Left renal pelvis (tissue), 4 donors: ENCODE results near the gene ASTN2. TPM values are rescaled to one million over a fixed set of nuclear protein-coding genes. Genes with fewer than 3 reads are reported as not detected.

ENCODE experiments used
- DNase-seq, 4 donors: peaks; one replicate each; pipeline ENCODE4 v3.0.0-alpha.2; 2013; ENCODE audit warnings: low read depth in 4 of 4, low spot score in 3 of 4
- polyA plus RNA-seq, 4 donors: library from polyadenylated mRNA; unstranded; fragments of 120-200 nt; gene quantifications; one replicate each; pipeline ENCODE4 v1.2.1, GENCODE V29; 2013; ENCODE audit not compliant: insufficient read length in 4 of 4

ASTN2 gene
- polyA plus RNA-seq, 4 donors: 14.0 to 22.6 (median 16.4) TPM

- DNase-seq: peak in 2 of 4 donors; percentile 5 to 8
Measured at GRCh38 chr9:116791326-116791725, 623.5 kb downstream of the ASTN2 start.

- DNase-seq: no peak
Measured at GRCh38 chr9:116789081-116789480, 625.8 kb downstream of the ASTN2 start.

DNA sequence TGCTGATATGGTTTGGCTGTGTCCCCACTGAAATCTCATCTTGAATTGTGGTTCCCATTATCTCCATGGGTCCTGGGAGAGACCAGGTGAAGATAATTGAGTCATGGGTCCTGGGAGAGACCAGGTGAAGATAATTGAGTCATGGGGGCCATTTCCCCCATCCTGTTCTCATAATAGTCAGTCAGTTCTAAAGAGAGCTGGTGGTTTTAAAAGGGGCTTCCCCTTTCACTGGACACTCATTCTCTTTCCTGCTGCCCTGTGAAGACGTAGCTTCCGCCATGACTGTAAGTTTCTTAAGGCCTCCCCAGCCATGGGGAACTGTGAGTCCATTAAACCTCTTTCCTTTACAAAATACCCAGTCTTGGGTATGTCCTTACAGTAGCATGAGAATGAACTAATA is 628.1 kb downstream of the ASTN2 start:
- DNase-seq: no peak

- DNase-seq: no peak
Measured at GRCh38 chr9:116777116-116777515, 637.7 kb downstream of the ASTN2 start.

DNA sequence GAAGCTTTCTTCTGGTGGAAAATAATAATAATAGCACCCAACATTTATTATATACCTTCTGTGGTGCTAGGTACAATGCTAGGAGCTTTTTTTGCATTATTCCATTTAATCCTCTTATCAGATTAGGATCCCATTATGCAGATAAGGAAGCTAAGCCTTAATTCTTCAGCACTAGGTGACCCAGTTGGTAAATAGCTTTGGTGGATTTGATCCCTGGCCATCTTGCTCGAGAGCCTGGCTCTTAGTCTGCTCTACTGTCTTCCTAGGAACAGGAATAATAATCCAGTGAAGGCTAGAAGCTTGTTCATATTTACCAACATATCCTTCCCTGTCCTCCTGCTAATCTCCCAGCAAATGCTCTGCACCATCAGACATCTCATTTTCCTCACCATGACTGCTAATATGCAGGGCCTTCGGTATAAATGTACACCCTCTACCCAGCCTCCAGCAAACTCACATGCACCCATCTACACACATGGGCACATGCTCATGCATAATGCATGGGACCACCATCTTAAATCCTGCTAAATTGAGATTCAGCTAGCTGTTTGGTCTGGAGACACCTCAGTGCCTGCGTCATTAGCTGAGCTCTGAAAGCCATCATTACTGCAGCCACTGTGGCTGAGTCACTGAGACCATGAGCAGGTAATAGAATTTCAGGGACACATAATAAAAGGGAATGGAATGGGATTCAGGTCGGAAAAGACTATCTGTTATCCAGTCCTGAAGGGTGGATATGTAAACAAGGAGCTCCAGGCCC is 640.3 kb downstream of the ASTN2 start:
- no peak for DNase-seq

- DNase-seq: no peak
Measured at GRCh38 chr9:116767219-116767618, 647.6 kb downstream of the ASTN2 start.

GRCh38 chr9:116765011-116765410 is 649.8 kb downstream of the ASTN2 start:
- DNase-seq: no peak

DNA sequence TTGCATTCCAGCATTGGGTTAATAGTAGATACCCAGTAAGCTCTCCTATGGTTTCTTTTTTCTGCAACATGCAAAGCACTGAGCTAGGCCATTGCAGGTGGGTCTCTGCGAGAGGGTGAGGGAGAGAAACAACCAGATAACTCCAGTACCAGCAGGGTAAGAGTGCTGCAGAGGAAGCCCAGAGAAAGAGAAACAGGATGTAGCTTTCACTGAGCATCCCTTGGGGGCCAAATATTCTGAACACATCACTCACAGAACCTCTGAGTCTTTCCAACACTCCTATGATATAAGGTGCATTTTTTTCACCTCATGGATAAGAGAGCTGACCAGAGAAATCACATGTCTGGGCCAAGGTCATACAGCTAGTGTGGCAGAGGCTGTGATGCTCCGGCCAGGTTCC is 651.1 kb downstream of the ASTN2 start:
- DNase-seq: no peak

DNA sequence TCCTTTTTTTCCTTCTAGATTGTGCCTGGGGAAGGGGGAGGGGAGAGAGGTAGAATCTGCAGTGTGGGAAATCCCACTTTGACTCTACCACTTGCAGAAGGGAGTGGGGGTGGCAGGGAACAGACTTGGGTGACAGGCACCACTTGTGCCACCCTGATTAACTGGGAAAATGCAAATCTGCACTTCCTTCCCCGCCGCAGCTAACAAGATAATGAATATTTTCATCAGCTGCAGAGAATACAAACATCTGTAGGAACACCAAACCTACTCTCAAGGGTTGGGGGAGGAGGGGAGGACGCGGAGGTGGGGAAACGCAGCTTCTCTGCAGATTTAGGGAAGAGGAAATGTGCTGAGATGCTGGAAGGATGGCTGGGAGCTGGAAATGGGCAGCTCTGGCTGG is 654.2 kb downstream of the ASTN2 start:
- no peak for DNase-seq

DNA sequence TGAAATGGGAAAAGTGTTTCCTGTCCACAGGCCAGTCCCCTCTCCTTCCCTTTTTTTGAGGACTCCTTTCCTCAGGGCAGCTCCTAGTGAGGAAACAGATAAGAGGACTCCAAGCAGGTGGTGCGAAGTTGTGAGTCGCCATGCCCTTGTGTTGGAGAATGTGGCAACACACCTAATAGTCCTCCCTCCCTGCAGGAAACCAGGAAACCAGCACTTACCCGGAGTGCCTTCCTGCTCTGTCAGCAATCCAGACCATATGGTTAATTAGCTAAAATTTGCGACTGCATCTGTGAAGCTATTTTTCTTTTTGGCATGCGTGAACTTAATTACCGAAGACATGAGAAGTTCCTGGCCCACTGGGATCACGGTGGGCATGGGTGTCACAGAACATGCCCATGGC is 657.8 kb downstream of the ASTN2 start:
- no peak for DNase-seq

DNA sequence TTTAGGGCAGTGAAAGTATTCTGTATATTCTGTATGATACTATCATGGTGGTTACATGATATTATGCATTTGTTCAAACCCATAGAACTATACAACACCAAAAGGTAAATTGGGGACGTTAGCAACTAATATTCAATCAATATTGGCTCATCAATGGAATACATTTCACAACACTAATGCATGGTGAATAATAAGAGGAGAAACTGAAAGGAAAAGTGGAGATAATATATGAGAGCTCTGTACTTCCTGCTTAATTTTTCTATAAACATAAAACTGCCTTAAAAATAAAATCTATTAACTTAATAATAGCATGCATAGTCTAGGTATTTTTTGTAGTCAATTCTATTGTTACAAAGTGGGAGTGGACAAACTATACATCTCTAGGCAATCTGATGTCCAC is 661.5 kb downstream of the ASTN2 start:
- no peak for DNase-seq

GRCh38 chr9:116750510-116750909 is 664.3 kb downstream of the ASTN2 start:
- DNase-seq: no peak

- DNase-seq: no peak
Measured at GRCh38 chr9:116749772-116750171, 665.1 kb downstream of the ASTN2 start.

GRCh38 chr9:116749176-116749575 is 665.7 kb downstream of the ASTN2 start:
- no peak for DNase-seq

- DNase-seq: no peak
Measured at GRCh38 chr9:116741742-116742141, 673.1 kb downstream of the ASTN2 start.

- DNase-seq: no peak
Measured at GRCh38 chr9:116741086-116741740, 673.6 kb downstream of the ASTN2 start.

DNA sequence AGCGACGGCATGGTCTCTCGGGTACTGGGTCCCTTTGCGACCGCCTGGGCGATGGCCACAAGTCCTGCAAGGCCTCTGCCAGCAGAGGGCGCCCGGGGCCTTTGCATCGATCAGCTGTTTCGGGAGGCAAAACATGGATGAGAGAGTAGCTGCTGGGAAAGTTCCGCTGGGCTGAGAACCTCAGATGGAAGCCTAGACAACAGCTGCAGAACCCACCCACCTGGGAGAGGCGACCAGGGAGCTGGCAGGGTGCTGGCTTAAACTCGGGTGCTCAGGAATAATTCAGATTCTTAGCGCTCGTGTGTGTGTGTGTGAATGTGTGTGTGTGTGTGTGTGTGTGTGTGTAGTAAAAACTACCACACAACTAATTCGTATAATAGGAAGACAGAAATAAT is 677.7 kb downstream of the ASTN2 start:
- peak; percentile 35 to 54 (median 51) for DNase-seq

DNA sequence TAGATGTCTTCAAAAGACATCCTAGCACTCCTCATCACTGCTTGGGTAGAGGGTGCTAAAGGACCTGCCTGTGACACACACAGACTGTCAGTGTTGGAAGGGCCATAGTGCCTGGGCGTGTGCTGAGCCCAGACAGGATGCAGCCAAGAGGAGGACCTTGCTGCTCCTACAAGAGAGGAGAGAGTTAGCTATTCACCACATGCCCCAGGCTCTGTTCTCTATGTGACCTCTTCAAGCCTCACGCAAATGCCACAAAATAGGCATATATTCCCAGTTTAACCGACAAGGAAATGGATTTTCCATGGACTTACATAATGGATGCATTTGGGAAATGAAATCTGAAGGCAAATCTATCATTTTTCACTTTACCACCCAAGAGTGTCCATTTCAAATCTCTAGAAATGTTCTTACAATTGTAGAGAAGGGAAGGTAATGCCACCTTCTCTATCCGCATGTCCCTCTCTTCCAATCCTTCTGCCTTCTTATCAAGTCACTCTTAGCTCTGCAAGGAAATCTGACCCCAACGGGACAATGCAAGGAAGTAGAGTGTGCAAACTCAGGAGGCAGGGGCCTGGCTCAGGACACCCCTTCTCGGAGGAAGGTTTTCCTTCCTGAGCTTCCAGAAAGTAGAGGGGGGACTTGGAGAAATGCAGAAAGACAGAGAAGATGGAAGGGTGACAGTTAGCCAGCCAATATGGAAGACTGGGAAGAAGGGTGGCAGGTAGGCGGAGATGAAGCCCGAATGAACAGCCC is 678.3 kb downstream of the ASTN2 start:
- DNase-seq: no peak

GRCh38 chr9:116733010-116733641 is 681.7 kb downstream of the ASTN2 start:
- DNase-seq: no peak

DNA sequence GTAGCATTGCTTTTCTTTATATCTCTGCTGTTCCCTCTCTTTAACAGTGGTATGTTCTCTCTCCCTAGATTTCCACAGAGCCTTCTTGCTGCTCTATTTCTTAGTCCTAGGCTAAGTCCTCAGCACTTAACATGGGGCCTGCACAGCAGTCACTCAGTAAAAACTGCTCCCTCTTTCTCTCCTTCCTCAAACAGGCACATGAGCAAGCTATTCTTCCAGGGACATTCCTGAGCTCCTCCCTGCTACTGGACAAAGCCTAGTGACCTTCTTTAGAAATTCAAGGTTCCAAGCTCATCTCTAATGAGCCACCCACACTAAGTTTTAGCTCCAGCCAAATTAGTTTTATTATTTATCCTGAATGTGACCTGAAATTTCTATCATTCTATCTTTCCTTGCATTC is 688.3 kb downstream of the ASTN2 start:
- no peak for DNase-seq

GRCh38 chr9:116724123-116724522 is 690.7 kb downstream of the ASTN2 start:
- no peak for DNase-seq
